ENCODE results near the gene STK33.

Gene STK33

GRCh38 chr11:8381871-8382396 lies 212.1 kb downstream of the STK33 start:
- DNase-seq (ENCODE audit: low read depth, low spot score): no peak
- H3K27ac ChIP-seq: no peak overlapping the region

DNA sequence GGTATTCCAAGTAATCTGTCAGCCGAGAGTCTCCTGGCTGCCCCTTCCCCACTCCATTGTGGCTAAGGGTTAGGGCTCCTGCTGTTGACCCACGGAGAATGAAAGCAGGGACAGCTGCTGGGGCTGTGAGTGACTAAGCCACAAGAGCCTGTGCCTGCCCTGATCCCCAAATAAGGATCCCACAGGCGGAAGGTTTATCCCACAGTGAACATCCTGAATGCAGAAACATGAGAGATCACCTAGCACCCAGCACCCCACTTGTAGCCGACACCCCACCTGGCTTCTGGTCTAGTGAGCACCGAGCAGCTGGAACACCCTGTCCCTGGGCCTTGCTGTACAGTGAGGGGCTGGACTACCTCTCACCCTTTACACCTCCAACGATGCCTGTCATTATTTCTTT lies 212.7 kb downstream of the STK33 start:
- H3K27ac ChIP-seq: no peak overlapping the region
- DNase-seq (ENCODE audit: low read depth, low spot score): no peak

- no peak for DNase-seq (ENCODE audit: low read depth, low spot score)
- H3K27ac ChIP-seq: no peak overlapping the region
Observed at GRCh38 chr11:8375932-8376331, 218.1 kb downstream of the STK33 start.

DNA sequence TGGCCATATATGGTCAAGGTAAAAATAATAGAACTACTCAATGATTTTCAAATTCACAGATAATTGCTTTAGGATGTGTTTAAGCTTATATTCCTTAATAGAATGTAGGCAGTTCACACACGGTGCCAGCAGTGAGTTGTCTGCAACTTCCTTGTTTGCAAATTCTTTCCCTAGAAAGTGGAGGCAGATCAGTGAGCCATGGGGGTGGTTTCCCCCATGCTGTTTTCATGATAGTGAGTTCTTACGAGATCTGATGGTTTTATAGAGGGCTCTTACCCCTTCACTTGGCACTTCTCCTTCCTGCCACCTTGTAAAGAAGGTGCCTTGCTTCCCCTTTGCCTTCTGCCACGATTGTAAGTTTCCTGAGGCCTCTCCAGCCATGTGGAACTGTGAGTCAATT lies 218.6 kb downstream of the STK33 start:
- no peak for DNase-seq (ENCODE audit: low read depth, low spot score)

GRCh38 chr11:8374716-8375115 lies 219.3 kb downstream of the STK33 start:
- DNase-seq (ENCODE audit: low read depth, low spot score): no peak
- H3K27ac ChIP-seq: no peak overlapping the region

More for the DNA sequence above, 218.6 kb downstream of the STK33 start:
- no peak overlapping the region for H3K27ac ChIP-seq

DNA sequence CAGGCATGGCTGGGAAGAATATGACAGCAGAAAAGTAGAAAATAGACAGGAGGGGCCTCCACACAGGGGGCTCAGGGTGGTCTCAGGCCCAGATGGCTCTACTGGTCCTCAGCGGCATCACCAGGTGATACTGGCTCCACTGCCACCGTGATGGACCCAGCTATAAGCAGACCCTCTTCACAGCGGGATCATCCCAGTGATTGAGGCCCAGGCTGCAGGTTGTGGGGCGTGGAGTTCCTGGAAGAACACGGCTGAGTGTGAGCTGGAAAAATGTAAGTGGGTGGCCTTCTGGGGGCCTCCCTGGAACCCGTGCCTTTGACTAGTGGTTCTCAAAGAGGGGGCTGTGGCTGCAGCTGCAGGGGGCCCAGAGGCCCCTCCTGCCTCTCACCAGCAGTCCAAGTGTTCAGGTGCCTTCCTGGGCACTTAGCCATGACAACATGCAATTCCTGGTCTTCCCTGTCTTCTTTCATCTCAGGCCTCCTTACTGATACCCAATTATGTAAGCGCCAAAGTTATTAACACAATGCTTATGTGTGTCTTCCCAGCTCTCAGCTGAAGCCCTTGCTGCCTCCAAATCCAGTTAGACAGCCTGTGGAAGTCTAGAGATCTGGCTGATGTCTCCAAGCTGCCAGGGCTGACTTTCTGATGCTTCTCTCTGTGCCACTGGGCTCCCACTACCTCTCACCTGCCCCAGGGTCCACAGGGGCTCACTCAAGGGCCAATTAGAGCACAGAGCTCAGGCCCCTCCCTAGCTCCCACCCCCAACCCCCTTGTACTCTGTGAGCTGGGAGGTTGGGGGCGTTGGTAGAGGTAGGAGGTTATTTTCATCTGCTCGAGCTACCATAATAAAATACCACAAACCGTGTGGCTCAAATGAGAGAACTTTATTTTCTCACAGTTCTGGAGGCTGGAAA lies 220.3 kb downstream of the STK33 start:
- no peak overlapping the region for H3K27ac ChIP-seq
- DNase-seq (ENCODE audit: low read depth, low spot score): no peak

DNA sequence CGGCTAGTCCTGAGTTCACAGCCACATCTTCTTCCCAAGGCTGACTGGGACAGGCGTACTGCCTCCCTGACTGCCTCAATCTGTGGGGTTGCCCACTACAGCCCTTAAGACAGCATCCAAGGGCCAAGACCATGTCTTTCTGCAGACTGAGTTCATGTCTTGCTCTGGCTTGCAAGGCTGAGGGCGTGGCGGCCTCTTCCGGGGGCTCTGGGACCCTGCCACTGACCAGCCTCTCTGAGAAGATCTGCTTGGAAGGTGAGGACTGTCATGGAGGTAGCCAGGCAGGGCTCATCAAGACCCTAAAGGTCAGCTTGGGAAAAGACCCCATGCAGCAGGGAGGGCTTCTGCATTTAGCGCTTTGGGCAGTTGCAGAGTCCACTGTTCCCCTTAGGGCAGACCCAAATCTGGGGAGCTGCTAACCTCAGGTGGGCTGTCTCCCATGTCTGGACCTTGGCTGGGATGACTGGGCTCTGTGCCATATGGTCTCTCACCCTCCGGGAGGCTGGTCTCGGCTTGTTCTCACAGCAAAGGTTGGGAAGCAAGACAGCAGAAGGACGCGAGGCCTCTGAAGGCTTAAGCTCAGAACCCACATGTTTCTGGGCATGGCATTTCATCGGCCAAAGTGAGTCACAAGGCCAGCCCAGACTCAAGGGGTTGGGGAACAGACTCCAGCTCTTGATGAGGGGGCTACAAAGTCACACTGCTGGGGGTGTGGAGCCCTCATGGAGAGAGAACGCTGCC lies 221.2 kb downstream of the STK33 start:
- no peak overlapping the region for H3K27ac ChIP-seq
- DNase-seq (ENCODE audit: low read depth, low spot score): no peak

- DNase-seq (ENCODE audit: low read depth, low spot score): no peak
- no peak overlapping the region for H3K27ac ChIP-seq
Observed at GRCh38 chr11:8371516-8371884, 222.5 kb downstream of the STK33 start.

DNA sequence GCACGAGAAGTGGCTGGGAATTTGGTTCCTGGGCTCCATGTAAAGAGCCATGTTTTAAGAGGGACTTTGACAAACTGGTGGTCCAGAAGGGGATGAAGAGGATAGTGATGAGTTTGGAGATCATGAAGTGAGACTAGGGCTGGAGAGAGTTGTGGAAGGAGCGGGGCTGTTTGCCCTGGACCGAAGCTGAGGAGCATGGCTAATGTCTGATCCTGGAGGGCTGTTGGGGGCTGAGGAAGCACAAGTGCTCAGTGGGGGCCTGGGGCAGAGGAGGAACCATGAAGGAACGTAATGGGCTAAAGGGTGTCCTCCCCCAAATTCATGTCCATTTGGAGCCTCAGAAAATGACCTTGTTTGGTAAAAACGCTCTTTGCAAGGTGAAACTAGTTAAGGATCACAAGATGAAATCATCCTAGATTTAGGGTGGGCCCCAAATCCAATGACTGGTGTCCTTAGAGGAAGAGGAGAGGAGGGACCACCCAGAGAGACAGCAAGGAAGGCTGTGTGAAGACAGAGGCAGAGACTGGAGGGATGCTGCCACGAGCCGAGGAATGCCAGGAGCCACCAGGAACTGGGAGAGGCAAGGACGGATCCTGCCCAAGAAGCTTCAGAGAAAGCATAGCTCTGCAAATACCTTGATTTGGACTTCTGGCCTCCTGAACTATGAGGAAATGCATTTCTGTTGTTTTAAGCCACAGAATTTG lies 223.1 kb downstream of the STK33 start:
- no peak for DNase-seq (ENCODE audit: low read depth, low spot score)
- H3K27ac ChIP-seq: no peak overlapping the region

DNA sequence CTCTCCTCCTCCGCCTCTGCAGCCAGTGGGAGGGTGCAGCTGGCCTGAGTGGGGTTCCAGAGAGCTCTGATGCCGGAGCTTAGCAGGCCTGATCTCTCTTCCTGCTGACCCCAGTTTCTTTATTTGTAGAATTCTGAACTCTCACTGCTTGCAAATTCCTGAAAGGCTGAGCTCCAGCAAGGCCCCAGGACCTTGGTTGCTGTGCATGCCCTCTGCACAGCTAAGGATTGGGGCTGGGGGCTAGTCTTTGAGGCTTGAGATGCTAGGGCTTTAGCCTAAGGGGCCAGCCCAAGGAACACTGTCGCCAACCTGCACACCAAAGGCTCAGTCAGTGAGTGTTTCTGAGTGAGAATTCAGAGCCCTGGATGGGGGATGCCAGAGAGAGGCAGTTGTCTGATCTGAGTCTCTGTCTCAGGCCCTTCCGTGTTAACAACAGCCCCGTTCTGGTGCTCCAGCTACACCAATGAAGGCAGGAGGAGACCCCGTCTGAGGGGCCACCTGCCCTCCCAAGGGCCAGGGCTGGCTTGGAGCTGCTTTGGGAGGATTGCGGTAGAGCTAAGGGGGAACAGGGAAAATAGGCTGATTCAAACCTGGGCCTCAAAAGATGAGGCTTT lies 224.3 kb downstream of the STK33 start:
- DNase-seq (ENCODE audit: low read depth, low spot score): no peak
- H3K27ac ChIP-seq: no peak overlapping the region

GRCh38 chr11:8368772-8369171 lies 225.3 kb downstream of the STK33 start:
- no peak for DNase-seq (ENCODE audit: low read depth, low spot score)
- no peak overlapping the region for H3K27ac ChIP-seq

DNA sequence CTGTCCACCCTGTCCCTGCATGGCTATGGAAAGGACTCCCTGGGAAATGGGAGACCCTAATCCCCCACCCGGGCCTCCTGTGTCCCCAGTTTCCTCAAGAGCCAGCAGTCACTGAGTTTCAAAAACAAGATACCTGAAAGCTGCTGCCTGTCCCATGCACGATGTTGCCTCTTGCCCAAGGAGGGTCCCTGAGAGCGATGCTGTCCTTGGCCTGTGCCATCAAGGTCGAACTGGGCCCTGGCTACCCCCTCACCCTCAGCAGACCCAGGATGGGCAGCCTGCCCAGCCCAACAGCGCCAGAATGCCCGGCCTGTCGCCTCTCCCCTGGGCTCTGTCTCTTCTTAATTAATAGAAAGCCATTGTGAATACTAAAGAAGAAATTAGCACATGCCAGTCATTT lies 225.8 kb downstream of the STK33 start:
- H3K27ac ChIP-seq: no peak overlapping the region
- DNase-seq (ENCODE audit: low read depth, low spot score): no peak

DNA sequence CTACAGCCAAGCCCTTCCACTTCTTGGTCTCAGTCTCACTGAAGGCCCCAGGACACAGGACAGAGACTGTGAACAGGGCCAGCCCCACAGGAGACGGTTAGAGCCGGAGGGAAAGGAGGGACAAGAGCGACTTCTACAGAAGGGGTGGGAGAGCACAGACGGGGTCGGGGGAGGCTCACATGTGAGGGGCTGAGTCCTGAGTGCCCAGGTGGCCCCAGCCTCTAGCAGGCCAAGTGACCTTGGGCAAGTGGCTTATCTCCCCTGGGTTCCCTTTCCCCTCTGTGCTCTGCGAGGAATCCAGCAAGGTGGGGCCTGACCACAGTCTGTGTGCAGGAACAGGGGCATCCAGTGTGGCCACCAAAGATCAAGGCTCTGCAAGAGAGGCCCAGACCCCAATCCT lies 227.7 kb downstream of the STK33 start:
- DNase-seq (ENCODE audit: low read depth, low spot score): no peak
- no peak overlapping the region for H3K27ac ChIP-seq

- H3K27ac ChIP-seq: no peak overlapping the region
Observed at GRCh38 chr11:8365216-8365941, 228.6 kb downstream of the STK33 start.

DNA sequence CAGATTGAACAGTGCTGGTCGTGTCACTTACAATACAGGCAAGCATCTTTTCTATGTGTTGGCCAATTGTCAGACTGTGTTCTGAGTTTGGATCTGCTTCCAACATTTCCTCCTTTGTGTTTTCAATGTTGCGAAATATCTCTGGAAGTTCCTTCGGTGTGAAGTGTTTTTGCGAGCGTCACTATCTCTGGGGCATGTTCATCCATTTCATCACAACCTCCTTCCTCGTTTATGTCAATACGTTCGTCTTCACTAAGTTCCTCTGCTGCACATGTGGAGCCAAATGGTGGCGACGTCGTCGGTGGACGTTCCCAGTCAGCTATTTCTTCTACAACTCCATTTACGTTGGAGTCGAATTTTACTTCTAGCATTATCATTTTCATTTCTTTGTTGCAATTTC lies 230.1 kb downstream of the STK33 start:
- H3K27ac ChIP-seq: no peak overlapping the region
- no peak for DNase-seq (ENCODE audit: low read depth, low spot score)

More at GRCh38 chr11:8365216-8365941, 228.6 kb downstream of the STK33 start:
- DNase-seq (ENCODE audit: low read depth, low spot score): no peak

DNA sequence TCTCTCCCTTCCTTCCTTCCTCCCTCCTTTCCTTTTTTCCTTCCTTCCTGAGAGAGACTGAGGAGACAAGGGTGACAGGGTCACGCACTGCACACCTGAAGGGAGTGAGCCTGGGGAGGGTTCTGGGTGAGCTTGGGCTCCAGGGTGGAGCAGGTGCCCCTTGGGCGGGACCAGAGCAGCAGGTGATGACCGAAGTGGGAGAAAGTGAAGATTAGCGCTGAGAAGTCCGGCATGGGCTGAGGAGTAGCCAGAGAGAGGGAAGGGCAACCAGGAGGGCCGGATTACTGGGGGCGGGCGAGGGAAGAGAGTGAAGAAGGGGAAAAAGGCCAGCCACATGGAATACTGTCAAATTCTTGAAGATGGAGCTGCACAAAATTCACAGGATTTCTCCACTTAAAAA lies 231.1 kb downstream of the STK33 start:
- no peak for DNase-seq (ENCODE audit: low read depth, low spot score)
- no peak overlapping the region for H3K27ac ChIP-seq

GRCh38 chr11:8362491-8362890 lies 231.5 kb downstream of the STK33 start:
- no peak for DNase-seq (ENCODE audit: low read depth, low spot score)
- H3K27ac ChIP-seq: no peak overlapping the region

GRCh38 chr11:8361664-8362210 lies 232.3 kb downstream of the STK33 start:
- no peak for DNase-seq (ENCODE audit: low read depth, low spot score)
- H3K27ac ChIP-seq: no peak overlapping the region

DNA sequence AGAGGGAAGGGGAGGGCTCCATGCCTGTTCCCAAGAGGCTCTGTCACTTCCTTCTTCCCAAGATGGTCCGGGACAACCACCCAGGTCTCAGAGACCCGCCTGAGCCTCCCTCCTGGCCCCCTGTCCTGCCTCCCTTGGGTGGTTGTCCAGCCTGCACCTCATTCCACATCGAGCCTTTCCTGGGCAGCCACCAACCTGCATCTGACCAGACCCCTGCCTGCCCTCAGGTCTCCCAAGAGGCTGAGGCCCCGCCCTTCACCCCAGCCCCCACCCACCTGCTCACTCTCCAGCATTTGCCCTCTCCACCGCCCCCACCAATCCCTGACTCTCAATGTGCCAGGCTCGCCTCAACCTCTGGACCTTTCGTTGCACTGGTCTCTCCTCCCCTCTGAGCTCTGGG lies 232.8 kb downstream of the STK33 start:
- DNase-seq (ENCODE audit: low read depth, low spot score): no peak
- H3K27ac ChIP-seq: no peak overlapping the region

Measured in epithelial cell of prostate (primary cell).